K562 (cell line): ENCODE results near the gene COMMD10. TPM values are rescaled to one million over a fixed set of nuclear protein-coding genes. Genes with fewer than 3 reads are reported as not detected.

Experiments
- ATAC-seq: fragments of 200-7000 bp; cut with Tn5 transposase; 3 replicates; pipeline ENCODE4 v1.9.1; 2020; ENCODE audit warnings: moderate library complexity
- BruUV-seq: library from RNA; stranded (reverse); fragments of 400-500 nt; replicated peaks from 2 replicates; lab custom pipeline; 2021; lab: Mats Ljungman, UMichigan
- CTCF ChIA-PET: fragments of 300-600 bp; formaldehyde crosslinking; extraction: SDS; loops from one replicate; lab custom pipeline; 2021; ENCODE audit warnings: low intra/inter-chr PET ratio; lab: Yijun Ruan, JAX
- POLR2A ChIA-PET: fragments of 300-600, 350-650 bp; sonication (Branson Sonifier 250); formaldehyde crosslinking; extraction: SDS; loops from one replicate; lab custom pipeline; 2021; ENCODE audit warnings: antibody characterized with exemption, inconsistent platforms; lab: Yijun Ruan, JAX
- DNase-seq, 4 experiments: peaks; one replicate each; pipeline versions ENCODE4 v3.0.0 to v3.0.0-alpha.2; 2011 to 2018; ENCODE audit warnings: low spot score in 3 of 4, mixed read lengths in 3 of 4; ENCODE audit errors: extremely low read depth in 1 of 4
- FAIRE-seq: peaks from 2 replicates; lab custom pipeline; 2011; peaks lifted over from hg19 to GRCh38; lab: Jason Lieb, UNC
- H2AFZ ChIP-seq: 2 replicates; pipeline ENCODE4 v1.6.0; 2011; ENCODE audit warnings: low read depth, low read length, control low read depth, inconsistent platforms
- H3K27ac ChIP-seq: fragments of 200-600 bp; 3 replicates; pipeline ENCODE4 v1.8.0; 2011; ENCODE audit warnings: low read depth, mild to moderate bottlenecking, control low read depth, inconsistent platforms, low read length, moderate library complexity, mixed read lengths; ENCODE audit errors: extremely low read depth
- H3K27me3 ChIP-seq, 2 experiments: fragments of 300-600 bp in 1 of 2; 2 replicates in 1 of 2; 3 replicates in 1 of 2; pipeline versions ENCODE4 v1.6.0 to v1.8.0; 2011; ENCODE audit warnings: inconsistent platforms in 2 of 2, low read length in 2 of 2, mild to moderate bottlenecking in 1 of 2, mixed read lengths in 1 of 2, moderate library complexity in 1 of 2; ENCODE audit not compliant: control insufficient read depth in 2 of 2, insufficient read depth in 2 of 2
- H3K36me3 ChIP-seq: fragments of 300-600 bp; 3 replicates; pipeline ENCODE4 v1.8.0; 2011; ENCODE audit warnings: mild to moderate bottlenecking, low read length, inconsistent platforms; ENCODE audit not compliant: control insufficient read depth, insufficient read depth
- H3K4me1 ChIP-seq, 2 experiments: fragments of 200-600 bp in 1 of 2; replicated peaks in 1 of 2; 2 replicates in 1 of 2; 3 replicates in 1 of 2; pipeline versions ENCODE4 v1.5.1 to v1.8.0; 2011; ENCODE audit warnings: inconsistent platforms in 2 of 2, low read length in 2 of 2, mild to moderate bottlenecking in 1 of 2, mixed read lengths in 1 of 2, moderate library complexity in 1 of 2; ENCODE audit not compliant: control insufficient read depth in 2 of 2, insufficient read depth in 2 of 2
- H3K4me2 ChIP-seq: 2 replicates; pipeline ENCODE4 v1.6.1; 2011; ENCODE audit warnings: low read length, control low read depth, inconsistent platforms, mixed read lengths; ENCODE audit not compliant: insufficient read depth
- H3K4me3 ChIP-seq: fragments of 200-600 bp; sonication (generic), shearing (Covaris generic); 2 replicates; pipeline ENCODE4 v1.5.1; 2016; ENCODE audit warnings: control low read depth, inconsistent platforms
- H3K79me2 ChIP-seq: fragments of 200-600 bp; 3 replicates; pipeline ENCODE4 v1.8.0; 2011; ENCODE audit warnings: low read length, inconsistent platforms; ENCODE audit not compliant: control insufficient read depth, insufficient read depth
- H3K9ac ChIP-seq, 2 experiments: 2 replicates each; pipeline versions ENCODE4 v1.6.0 to v1.6.1; 2011; ENCODE audit warnings: low read depth in 2 of 2, low read length in 2 of 2, control low read depth in 1 of 2, inconsistent platforms in 1 of 2, mild to moderate bottlenecking in 1 of 2, mixed read lengths in 1 of 2; ENCODE audit not compliant: insufficient read depth in 1 of 2
- H3K9me1 ChIP-seq: one replicate; pipeline ENCODE4 v1.6.0; 2011; ENCODE audit warnings: inconsistent platforms, mild to moderate bottlenecking, low read length, moderate library complexity; ENCODE audit not compliant: control insufficient read depth, insufficient read depth
- H3K9me3 ChIP-seq: replicated peaks from 2 replicates; pipeline ENCODE4 v1.5.1; 2011; ENCODE audit warnings: low read depth, low read length, inconsistent platforms; ENCODE audit not compliant: control insufficient read depth, insufficient read depth
- H4K20me1 ChIP-seq: replicated peaks from 2 replicates; pipeline ENCODE4 v1.6.1; 2011; ENCODE audit warnings: low read length, inconsistent platforms, mixed read lengths; ENCODE audit not compliant: control insufficient read depth, insufficient read depth
- CBX5 ChIP-seq: IDR thresholded peaks from 2 replicates; pipeline ENCODE4 v1.6.1; 2014; ENCODE audit warnings: low read depth, borderline replicate concordance
- KAT2B ChIP-seq: IDR thresholded peaks from one replicate; pipeline ENCODE4 v1.6.1; 2012; ENCODE audit warnings: low read depth, mild to moderate bottlenecking, control low read depth, inconsistent platforms, low read length, moderate library complexity
- RAD21 ChIP-seq, 2 experiments: fragments of 250-450 bp in 1 of 2; fragments of 450-650 bp in 1 of 2; sonication (Bioruptor Pico) in 1 of 2; formaldehyde crosslinking in 1 of 2; IDR thresholded peaks in 1 of 2; conservative IDR thresholded peaks in 1 of 2; 2 replicates each; pipeline versions ENCODE4 v1.4.0 to v1.8.0; 2020 to 2022; ENCODE audit warnings: mild to moderate bottlenecking in 2 of 2, moderate library complexity in 1 of 2
- ZNF140 ChIP-seq: fragments of 250-450 bp; sonication (Bioruptor Pico); IDR thresholded peaks from 2 replicates; pipeline ENCODE4 v1.8.0; 2021; ENCODE audit warnings: moderate library complexity, mild to moderate bottlenecking, inconsistent platforms
- WGBS: fragments of 100-300 bp; shearing (Covaris generic); methylation state at CpG from one replicate; pipeline ENCODE4 v1.1.6; 2016; ENCODE audit warnings: low coverage, mixed read lengths; ENCODE audit not compliant: insufficient coverage; ENCODE audit errors: missing lambda C conversion rate; 5-methylcytosine and 5-hydroxymethylcytosine counted together
- in situ Hi-C: fragments of 300-500 bp; cut with MboI; formaldehyde crosslinking; loops from 4 replicates; pipeline ENCODE4 v1.15.0; 2018; ENCODE audit warnings: inconsistent platforms, mixed read lengths
- intact Hi-C: fragments of 100-400 bp; cut with micrococcal nuclease; formaldehyde crosslinking; loops from 2 replicates; pipeline ENCODE4 v1.14.2; 2022
- polyA plus RNA-seq, 8 experiments: library from polyadenylated mRNA; depleted of rRNA in 4 of 8; stranded (reverse) in 5 of 8; unstranded in 3 of 8; fragments of >200 nt; fragmentation: Nextera tagmentation in 2 of 8; fragmentation: Illumina TruSeq in 1 of 8; extraction: Ambion mirVana in 2 of 8; extraction: Trizol in 1 of 8; gene quantifications; 2 replicates each; pipeline versions ENCODE4 v1.2.1 to v1.2.3, GENCODE V29; 2011 to 2014; ENCODE audit warnings: inconsistent platforms in 1 of 8, missing spikeins in 1 of 8
- total RNA-seq, 7 experiments: library from RNA; depleted of rRNA in 6 of 7; stranded (reverse); fragments of >200 nt in 6 of 7; fragmentation: Illumina TruSeq in 2 of 7; extraction: Trizol in 2 of 7; gene quantifications; 2 replicates each; pipeline versions ENCODE4 v1.2.1 to v1.2.3, GENCODE V29; 2011 to 2021; ENCODE audit warnings: low replicate concordance in 1 of 7
- TF ChIP-seq, protein P1 (sequence below): conservative IDR thresholded peaks from 2 replicates; pipeline ENCODE4 v1.6.1; 2011; ENCODE audit warnings: low read depth, mild to moderate bottlenecking, low read length; ENCODE audit not compliant: control insufficient read depth
- TF ChIP-seq, protein P2 (sequence below), 3 experiments: IDR thresholded peaks in 2 of 3; conservative IDR thresholded peaks in 1 of 3; 2 replicates each; pipeline ENCODE4 v1.5.1; 2011 to 2012; ENCODE audit warnings: low read length in 3 of 3, mild to moderate bottlenecking in 3 of 3, control low read depth in 2 of 3, improper control_type of control experiment in 1 of 3, inconsistent platforms in 1 of 3, low read depth in 1 of 3, mixed read lengths in 1 of 3, moderate library complexity in 1 of 3; ENCODE audit not compliant: insufficient read depth in 2 of 3

The COMMD10 gene
- total and polyA plus RNA-seq, 9 of the 15 experiments (the other 6 are each of a cell fraction or from before 2014, with no cell fraction given) = 17.9 to 101 (median 28.0) TPM

DNA sequence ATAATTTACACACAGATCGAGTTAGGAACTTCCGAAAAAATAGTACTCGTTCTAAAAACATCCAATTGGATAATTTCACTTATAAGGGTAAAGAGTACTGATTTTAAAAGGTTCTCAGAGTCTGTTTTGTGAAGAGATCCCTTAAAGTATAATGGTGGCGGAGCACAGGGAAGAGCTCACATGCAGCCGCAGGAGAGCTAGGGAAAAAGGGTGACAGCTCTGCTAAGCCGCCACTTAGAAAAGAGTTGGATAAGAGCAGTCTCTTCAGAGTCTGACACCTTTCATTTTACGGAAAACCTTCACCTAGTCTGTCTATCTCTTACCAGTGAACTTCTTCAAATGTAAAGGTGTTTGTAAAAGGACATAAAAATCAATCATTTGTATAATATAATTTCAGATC lies 149.9 kb downstream of the COMMD10 start:
- H3K36me3 ChIP-seq = no peaks in the 10 kb centered on the region
- no peak overlapping the region for H3K4me2 ChIP-seq
- H3K9me3 ChIP-seq = no peaks in the 10 kb centered on the region
- intact Hi-C loops = no loop called here
- no peak for ATAC-seq
- no TSS peak for BruUV-seq
- H3K79me2 ChIP-seq = no peaks in the 10 kb centered on the region
- no peaks in the 10 kb centered on the region for H3K4me1 ChIP-seq
- no peak for DNase-seq
- no peaks in the 10 kb centered on the region for H3K27me3 ChIP-seq
- no peak for TF ChIP-seq ZNF140
- TF ChIP-seq, all 486 proteins: peak for 0
- FAIRE-seq = no peak
- in situ Hi-C loops = no loop called here
- no peak overlapping the region for H2AFZ ChIP-seq
- WGBS = 65% methylated on average over 7 of the region's 7 CpGs
- no peak overlapping the region for H3K27ac ChIP-seq
- H3K9ac ChIP-seq = no peak overlapping the region
- POLR2A ChIA-PET = no interaction called here
- CTCF ChIA-PET = no interaction called here
- H3K9me1 ChIP-seq = no peaks in the 10 kb centered on the region
- H3K4me3 ChIP-seq = no peak overlapping the region
- H4K20me1 ChIP-seq = no peaks in the 10 kb centered on the region

DNA sequence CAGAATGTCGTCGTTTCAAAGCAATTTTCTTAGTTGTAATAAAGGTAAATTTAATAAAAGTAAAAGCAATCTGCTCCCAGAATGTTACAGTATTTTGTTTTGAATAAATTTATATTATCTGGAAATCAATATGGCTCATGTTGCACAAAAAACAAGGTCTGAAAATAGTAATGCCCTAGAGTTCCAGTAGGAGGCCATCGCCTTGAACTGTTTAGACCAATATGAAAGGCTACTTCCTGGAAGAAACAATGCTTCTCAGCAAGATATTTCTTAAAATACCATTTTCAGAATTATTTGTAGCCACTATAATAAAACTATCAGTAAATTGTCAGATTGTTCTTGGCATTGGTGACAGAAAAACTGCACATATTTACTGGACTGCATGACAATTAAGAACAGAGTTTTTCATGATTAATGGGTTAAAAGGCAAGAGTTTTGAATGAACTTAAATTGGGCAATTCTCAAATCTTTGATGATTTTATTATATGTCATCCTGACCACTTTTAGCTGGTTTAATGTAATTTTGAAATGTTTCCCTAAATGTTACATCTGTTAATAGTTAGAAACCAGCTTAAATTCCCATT lies 153.2 kb downstream of the COMMD10 start:
- H3K36me3 ChIP-seq = no peaks in the 10 kb centered on the region
- DNase-seq = peak in 3 of 4 experiments; percentile 4 to 8 (median 8)
- 37% methylated on average over 3 of the region's 3 CpGs for WGBS
- no peak for FAIRE-seq
- ATAC-seq = no peak
- no peak overlapping the region for H3K9ac ChIP-seq
- H3K9me1 ChIP-seq = no peaks in the 10 kb centered on the region
- CTCF ChIA-PET = no interaction called here
- no peak overlapping the region for H2AFZ ChIP-seq
- BruUV-seq = no TSS peak
- H4K20me1 ChIP-seq = no peaks in the 10 kb centered on the region
- in situ Hi-C loops = no loop called here
- TF ChIP-seq, protein P1, sequence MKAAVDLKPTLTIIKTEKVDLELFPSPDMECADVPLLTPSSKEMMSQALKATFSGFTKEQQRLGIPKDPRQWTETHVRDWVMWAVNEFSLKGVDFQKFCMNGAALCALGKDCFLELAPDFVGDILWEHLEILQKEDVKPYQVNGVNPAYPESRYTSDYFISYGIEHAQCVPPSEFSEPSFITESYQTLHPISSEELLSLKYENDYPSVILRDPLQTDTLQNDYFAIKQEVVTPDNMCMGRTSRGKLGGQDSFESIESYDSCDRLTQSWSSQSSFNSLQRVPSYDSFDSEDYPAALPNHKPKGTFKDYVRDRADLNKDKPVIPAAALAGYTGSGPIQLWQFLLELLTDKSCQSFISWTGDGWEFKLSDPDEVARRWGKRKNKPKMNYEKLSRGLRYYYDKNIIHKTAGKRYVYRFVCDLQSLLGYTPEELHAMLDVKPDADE = no peak
- TF ChIP-seq RAD21 (CRISPR knock-in tag; conservative IDR thresholded peaks at IDR 0.05 in 1 of 2, IDR thresholded peaks at IDR 0.05 in 1 of 2) = no peak
- TF ChIP-seq KAT2B = no peak
- TF ChIP-seq CBX5 = no peak
- TF ChIP-seq, protein P2, sequence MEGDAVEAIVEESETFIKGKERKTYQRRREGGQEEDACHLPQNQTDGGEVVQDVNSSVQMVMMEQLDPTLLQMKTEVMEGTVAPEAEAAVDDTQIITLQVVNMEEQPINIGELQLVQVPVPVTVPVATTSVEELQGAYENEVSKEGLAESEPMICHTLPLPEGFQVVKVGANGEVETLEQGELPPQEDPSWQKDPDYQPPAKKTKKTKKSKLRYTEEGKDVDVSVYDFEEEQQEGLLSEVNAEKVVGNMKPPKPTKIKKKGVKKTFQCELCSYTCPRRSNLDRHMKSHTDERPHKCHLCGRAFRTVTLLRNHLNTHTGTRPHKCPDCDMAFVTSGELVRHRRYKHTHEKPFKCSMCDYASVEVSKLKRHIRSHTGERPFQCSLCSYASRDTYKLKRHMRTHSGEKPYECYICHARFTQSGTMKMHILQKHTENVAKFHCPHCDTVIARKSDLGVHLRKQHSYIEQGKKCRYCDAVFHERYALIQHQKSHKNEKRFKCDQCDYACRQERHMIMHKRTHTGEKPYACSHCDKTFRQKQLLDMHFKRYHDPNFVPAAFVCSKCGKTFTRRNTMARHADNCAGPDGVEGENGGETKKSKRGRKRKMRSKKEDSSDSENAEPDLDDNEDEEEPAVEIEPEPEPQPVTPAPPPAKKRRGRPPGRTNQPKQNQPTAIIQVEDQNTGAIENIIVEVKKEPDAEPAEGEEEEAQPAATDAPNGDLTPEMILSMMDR (IDR thresholded peaks at IDR 0.05 in 2 of 3, conservative IDR thresholded peaks at IDR 0.05 in 1 of 3; ENCODE audit: insufficient read depth in 2 of 3, low read depth in 1 of 3, low read length in 3 of 3) = peak in 1 of 3 experiments; percentile 26; a peak in 1 of 6 replicates
- H3K4me1 ChIP-seq = no peaks in the 10 kb centered on the region
- H3K79me2 ChIP-seq = no peaks in the 10 kb centered on the region
- intact Hi-C loops = no loop called here
- H3K9me3 ChIP-seq = no peaks in the 10 kb centered on the region
- H3K27me3 ChIP-seq = no peaks in the 10 kb centered on the region
- H3K4me3 ChIP-seq = no peak overlapping the region
- POLR2A ChIA-PET = no interaction called here
- no peak overlapping the region for H3K27ac ChIP-seq
- no peak overlapping the region for H3K4me2 ChIP-seq
